HL-60 (cell line): Measurements from ENCODE around the gene DNAJC2.

Experiments used
- DNase-seq, 2 experiments: peaks; one replicate each; pipeline ENCODE4 v3.0.0-alpha.2; 2010 to 2020; ENCODE audit warnings: low read depth in 1 of 2, low spot score in 1 of 2
- H3K27ac ChIP-seq: fragments of 250-450 bp; sonication (Bioruptor Pico); replicated peaks from 2 replicates; pipeline ENCODE4 v1.5.1; 2020; ENCODE audit warnings: mild to moderate bottlenecking, moderate library complexity
- H3K27me3 ChIP-seq: fragments of 250-450 bp; sonication (Bioruptor Pico); 2 replicates; pipeline ENCODE4 v1.5.1; 2021; ENCODE audit warnings: mild to moderate bottlenecking, moderate library complexity; ENCODE audit not compliant: insufficient read depth, poor library complexity, severe bottlenecking
- H3K4me3 ChIP-seq: replicated peaks from 2 replicates; pipeline ENCODE4 v1.5.1; 2011; ENCODE audit warnings: mild to moderate bottlenecking, control low read depth, low read length; ENCODE audit not compliant: insufficient read depth
- GABPA ChIP-seq: IDR thresholded peaks from 2 replicates; pipeline ENCODE4 v1.6.1; 2012; ENCODE audit warnings: low read depth
- POLR2AphosphoS5 ChIP-seq: IDR thresholded peaks from 2 replicates; pipeline ENCODE4 v1.6.1; 2012; ENCODE audit warnings: low read depth
- SPI1 ChIP-seq: IDR thresholded peaks from 2 replicates; pipeline ENCODE4 v1.6.1; 2012; ENCODE audit warnings: low read depth, mild to moderate bottlenecking, borderline replicate concordance
- TF ChIP-seq, protein P1 (sequence below): IDR thresholded peaks from one replicate; pipeline ENCODE4 v1.5.1; 2011; ENCODE audit warnings: low read length, control low read depth, inconsistent platforms; ENCODE audit not compliant: insufficient read depth
- TF ChIP-seq, protein P2 (sequence below): IDR thresholded peaks from 2 replicates; pipeline ENCODE4 v1.6.1; 2012; ENCODE audit warnings: low read depth; ENCODE audit not compliant: insufficient replicate concordance

The DNAJC2 gene

GRCh38 chr7:103317009-103317408 lies 27.6 kb downstream of the DNAJC2 start:
- Histone ChIP-seq H3K27ac (no peak overlapping the region), H3K27me3 (no peaks in the 10 kb centered on the region), H3K4me3 (no peak overlapping the region)
- no peak for DNase-seq
- TF ChIP-seq, protein P1, sequence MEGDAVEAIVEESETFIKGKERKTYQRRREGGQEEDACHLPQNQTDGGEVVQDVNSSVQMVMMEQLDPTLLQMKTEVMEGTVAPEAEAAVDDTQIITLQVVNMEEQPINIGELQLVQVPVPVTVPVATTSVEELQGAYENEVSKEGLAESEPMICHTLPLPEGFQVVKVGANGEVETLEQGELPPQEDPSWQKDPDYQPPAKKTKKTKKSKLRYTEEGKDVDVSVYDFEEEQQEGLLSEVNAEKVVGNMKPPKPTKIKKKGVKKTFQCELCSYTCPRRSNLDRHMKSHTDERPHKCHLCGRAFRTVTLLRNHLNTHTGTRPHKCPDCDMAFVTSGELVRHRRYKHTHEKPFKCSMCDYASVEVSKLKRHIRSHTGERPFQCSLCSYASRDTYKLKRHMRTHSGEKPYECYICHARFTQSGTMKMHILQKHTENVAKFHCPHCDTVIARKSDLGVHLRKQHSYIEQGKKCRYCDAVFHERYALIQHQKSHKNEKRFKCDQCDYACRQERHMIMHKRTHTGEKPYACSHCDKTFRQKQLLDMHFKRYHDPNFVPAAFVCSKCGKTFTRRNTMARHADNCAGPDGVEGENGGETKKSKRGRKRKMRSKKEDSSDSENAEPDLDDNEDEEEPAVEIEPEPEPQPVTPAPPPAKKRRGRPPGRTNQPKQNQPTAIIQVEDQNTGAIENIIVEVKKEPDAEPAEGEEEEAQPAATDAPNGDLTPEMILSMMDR, result no peak
- TF ChIP-seq GABPA, result no peak
- no peak for TF ChIP-seq POLR2AphosphoS5
- TF ChIP-seq SPI1, result no peak
- TF ChIP-seq, protein P2, sequence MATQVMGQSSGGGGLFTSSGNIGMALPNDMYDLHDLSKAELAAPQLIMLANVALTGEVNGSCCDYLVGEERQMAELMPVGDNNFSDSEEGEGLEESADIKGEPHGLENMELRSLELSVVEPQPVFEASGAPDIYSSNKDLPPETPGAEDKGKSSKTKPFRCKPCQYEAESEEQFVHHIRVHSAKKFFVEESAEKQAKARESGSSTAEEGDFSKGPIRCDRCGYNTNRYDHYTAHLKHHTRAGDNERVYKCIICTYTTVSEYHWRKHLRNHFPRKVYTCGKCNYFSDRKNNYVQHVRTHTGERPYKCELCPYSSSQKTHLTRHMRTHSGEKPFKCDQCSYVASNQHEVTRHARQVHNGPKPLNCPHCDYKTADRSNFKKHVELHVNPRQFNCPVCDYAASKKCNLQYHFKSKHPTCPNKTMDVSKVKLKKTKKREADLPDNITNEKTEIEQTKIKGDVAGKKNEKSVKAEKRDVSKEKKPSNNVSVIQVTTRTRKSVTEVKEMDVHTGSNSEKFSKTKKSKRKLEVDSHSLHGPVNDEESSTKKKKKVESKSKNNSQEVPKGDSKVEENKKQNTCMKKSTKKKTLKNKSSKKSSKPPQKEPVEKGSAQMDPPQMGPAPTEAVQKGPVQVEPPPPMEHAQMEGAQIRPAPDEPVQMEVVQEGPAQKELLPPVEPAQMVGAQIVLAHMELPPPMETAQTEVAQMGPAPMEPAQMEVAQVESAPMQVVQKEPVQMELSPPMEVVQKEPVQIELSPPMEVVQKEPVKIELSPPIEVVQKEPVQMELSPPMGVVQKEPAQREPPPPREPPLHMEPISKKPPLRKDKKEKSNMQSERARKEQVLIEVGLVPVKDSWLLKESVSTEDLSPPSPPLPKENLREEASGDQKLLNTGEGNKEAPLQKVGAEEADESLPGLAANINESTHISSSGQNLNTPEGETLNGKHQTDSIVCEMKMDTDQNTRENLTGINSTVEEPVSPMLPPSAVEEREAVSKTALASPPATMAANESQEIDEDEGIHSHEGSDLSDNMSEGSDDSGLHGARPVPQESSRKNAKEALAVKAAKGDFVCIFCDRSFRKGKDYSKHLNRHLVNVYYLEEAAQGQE, result no peak

GRCh38 chr7:103316380-103316941 lies 28.1 kb downstream of the DNAJC2 start:
- DNase-seq, result no peak
- no peaks in the 10 kb centered on the region for H3K27me3 ChIP-seq
- no peak overlapping the region for H3K4me3 ChIP-seq
- no peak for TF ChIP-seq GABPA
- TF ChIP-seq SPI1, result no peak
- TF ChIP-seq, protein P2, result no peak
- no peak for TF ChIP-seq POLR2AphosphoS5
- TF ChIP-seq, protein P1, result no peak
- H3K27ac ChIP-seq, result no peak overlapping the region

DNA sequence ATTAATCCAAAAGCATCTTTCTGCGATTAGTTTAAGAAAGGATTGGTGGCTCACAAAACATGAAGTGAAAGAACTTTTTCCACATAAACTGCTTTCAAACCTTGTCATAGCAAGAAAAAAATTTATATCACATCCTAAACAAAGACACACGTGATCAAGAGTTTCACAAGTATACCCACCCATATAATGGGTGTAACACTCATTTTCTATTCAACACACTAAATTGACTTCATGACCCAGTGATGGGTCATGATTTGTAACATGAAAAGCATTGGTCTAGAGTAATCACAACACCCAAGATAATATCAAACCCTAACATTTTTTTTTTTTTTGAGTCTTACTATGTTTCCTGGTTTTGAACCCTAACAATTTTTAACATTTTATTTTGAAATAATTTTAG lies 29.7 kb downstream of the DNAJC2 start:
- TF ChIP-seq SPI1, result no peak
- TF ChIP-seq, protein P2, result no peak
- TF ChIP-seq GABPA, result no peak
- TF ChIP-seq, protein P1, result no peak
- no peak for TF ChIP-seq POLR2AphosphoS5
- no peak overlapping the region for H3K4me3 ChIP-seq
- DNase-seq, result no peak
- no peak overlapping the region for H3K27ac ChIP-seq
- no peaks in the 10 kb centered on the region for H3K27me3 ChIP-seq
